Endothelial cell (in vitro differentiated cells): Measurements from ENCODE around the gene MCHR1. TPM values are rescaled to one million over a fixed set of nuclear protein-coding genes. Genes with fewer than 3 reads are reported as not detected.
"Not testable (repeated sequence)": the region's sequence is repeated elsewhere in the genome, so short reads cannot be mapped to it uniquely, and the experiment has no call there.

Experiments
- DNase-seq: peaks from one replicate; pipeline ENCODE4 v3.0.0; 2021; ENCODE audit warnings: low spot score
- H3K27ac Mint-ChIP-seq: one replicate; pipeline ENCODE4 v1.8.0; 2021; ENCODE audit warnings: mixed read lengths, inconsistent platforms; ENCODE audit not compliant: unreplicated experiment
- H3K27me3 Mint-ChIP-seq: one replicate; pipeline ENCODE4 v1.8.0; 2021; ENCODE audit warnings: mild to moderate bottlenecking, moderate library complexity, mixed read lengths, inconsistent platforms; ENCODE audit not compliant: unreplicated experiment
- H3K36me3 Mint-ChIP-seq: one replicate; pipeline ENCODE4 v1.8.0; 2021; ENCODE audit warnings: mild to moderate bottlenecking, low read depth, mixed read lengths, inconsistent platforms; ENCODE audit not compliant: unreplicated experiment
- H3K4me1 Mint-ChIP-seq: one replicate; pipeline ENCODE4 v1.8.0; 2021; ENCODE audit warnings: mild to moderate bottlenecking, mixed read lengths, inconsistent platforms; ENCODE audit not compliant: unreplicated experiment
- H3K4me3 Mint-ChIP-seq: one replicate; pipeline ENCODE4 v1.8.0; 2021; ENCODE audit warnings: mild to moderate bottlenecking, mixed read lengths, inconsistent platforms; ENCODE audit not compliant: unreplicated experiment
- H3K9me3 Mint-ChIP-seq: one replicate; pipeline ENCODE4 v1.8.0; 2021; ENCODE audit warnings: mixed read lengths, inconsistent platforms; ENCODE audit not compliant: unreplicated experiment
- CTCF ChIP-seq: fragments of 200-600 bp; sonication (generic); IDR thresholded peaks from one replicate; pipeline ENCODE4 v1.5.0; 2021; ENCODE audit warnings: antibody characterized with exemption; ENCODE audit not compliant: unreplicated experiment
- total RNA-seq: library from RNA; stranded (reverse); fragmentation: NEBNext Ultra II Directional; extraction: Animal tissue kit (Norgen Biotek cat#: 25700); gene quantifications from one replicate; pipeline ENCODE4 v1.2.1, GENCODE V29; 2021; ENCODE audit not compliant: unreplicated experiment

Gene MCHR1
- total RNA-seq, 1 donor from 2014 or later: 6.6 TPM

GRCh38 chr22:40719599-40719998, 40.3 kb downstream of the MCHR1 start:
- H3K27me3 Mint-ChIP-seq: no peaks in the 10 kb centered on the region
- no peaks in the 10 kb centered on the region for H3K36me3 Mint-ChIP-seq
- no peaks in the 10 kb centered on the region for H3K9me3 Mint-ChIP-seq
- peaks cover 10% of the 10 kb centered on the region for H3K4me1 Mint-ChIP-seq
- DNase-seq: no peak
- no peak overlapping the region for H3K4me3 Mint-ChIP-seq
- no peak for TF ChIP-seq CTCF
- H3K27ac Mint-ChIP-seq: no peak overlapping the region

GRCh38 chr22:40720156-40720537, 40.9 kb downstream of the MCHR1 start:
- not testable (repeated sequence) for H3K27ac Mint-ChIP-seq, H3K36me3 Mint-ChIP-seq, H3K9me3 Mint-ChIP-seq, H3K4me1 Mint-ChIP-seq, H3K27me3 Mint-ChIP-seq, DNase-seq, H3K4me3 Mint-ChIP-seq

GRCh38 chr22:40720538-40721256, 41.4 kb downstream of the MCHR1 start:
- no peaks in the 10 kb centered on the region for H3K27me3 Mint-ChIP-seq
- no peak overlapping the region for H3K27ac Mint-ChIP-seq
- no peaks in the 10 kb centered on the region for H3K9me3 Mint-ChIP-seq
- no peak overlapping the region for H3K4me3 Mint-ChIP-seq
- DNase-seq: no peak
- H3K36me3 Mint-ChIP-seq: no peaks in the 10 kb centered on the region
- no peak for TF ChIP-seq CTCF
- H3K4me1 Mint-ChIP-seq: peaks cover 9% of the 10 kb centered on the region

- Mint-ChIP-seq H3K4me3 (no peak overlapping the region), H3K27ac (no peak overlapping the region), H3K36me3 (no peaks in the 10 kb centered on the region), H3K4me1 (peaks cover 9% of the 10 kb centered on the region), H3K9me3 (no peaks in the 10 kb centered on the region), H3K27me3 (no peaks in the 10 kb centered on the region)
- DNase-seq: no peak
- no peak for TF ChIP-seq CTCF
Observed at GRCh38 chr22:40721266-40721665, 42.0 kb downstream of the MCHR1 start.

- Mint-ChIP-seq H3K4me1 (peaks cover 13% of the 10 kb centered on the region), H3K4me3 (no peak overlapping the region), H3K36me3 (no peaks in the 10 kb centered on the region), H3K27ac (no peak overlapping the region), H3K9me3 (no peaks in the 10 kb centered on the region), H3K27me3 (no peaks in the 10 kb centered on the region)
- no peak for DNase-seq
- no peak for TF ChIP-seq CTCF
Observed at GRCh38 chr22:40723396-40723933, 44.2 kb downstream of the MCHR1 start.
